SKM-1 (cell line): Measurements from ENCODE around the gene SKP1.

Experiments used
- DNase-seq: peaks from one replicate; lab custom pipeline; 2025; ENCODE audit not compliant: unreplicated experiment; lab: John Stamatoyannopoulos, UW

SKP1 gene

DNA sequence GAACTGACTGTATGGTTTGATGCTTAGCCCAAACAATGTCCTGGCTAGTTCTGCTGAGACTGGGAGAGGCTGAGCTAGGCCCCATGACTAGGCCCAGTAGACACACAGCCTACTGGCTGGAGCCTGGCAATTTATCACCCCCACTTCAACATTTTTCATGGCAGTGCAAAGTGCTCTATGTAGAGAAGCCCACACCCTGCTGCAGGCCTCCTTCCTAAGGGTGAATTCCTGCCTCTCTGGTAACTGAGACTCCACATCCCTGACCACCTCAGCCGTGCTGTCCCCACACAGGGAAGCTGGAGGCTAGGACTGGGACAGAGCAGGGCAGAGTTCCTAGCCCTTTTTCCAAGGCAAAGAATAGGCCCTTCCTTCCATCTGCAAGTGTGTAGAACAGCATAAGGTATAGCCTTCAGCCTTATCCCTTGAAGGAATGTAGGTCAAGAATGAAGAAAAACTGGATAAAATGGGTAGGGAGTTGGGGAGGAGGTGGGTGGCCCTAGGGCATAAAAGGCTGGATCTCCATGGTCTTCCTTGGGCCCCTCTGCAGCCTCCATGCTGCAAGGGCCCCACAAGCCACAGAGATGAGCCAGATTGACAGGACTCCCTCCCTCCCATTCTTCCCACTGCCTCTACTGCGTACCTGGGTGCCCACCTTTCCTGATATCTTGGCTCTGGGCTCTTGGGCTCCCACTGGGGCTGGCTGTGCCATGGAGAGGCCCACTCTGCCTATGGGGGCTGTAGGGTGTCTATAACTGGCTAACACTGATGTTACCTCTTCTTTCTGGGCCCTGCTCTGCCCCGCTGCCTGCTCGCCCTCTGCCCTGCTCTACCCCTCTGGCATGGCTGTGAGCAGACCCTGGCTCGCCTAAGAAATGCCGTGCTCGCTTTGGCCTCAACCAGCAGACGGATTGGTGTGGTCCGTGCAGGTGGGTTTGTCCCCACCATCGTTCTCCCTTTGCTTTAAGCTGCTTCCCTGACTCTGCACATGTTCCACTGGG is 32.5 kb downstream of the SKP1 start:
- DNase-seq = no peak

DNA sequence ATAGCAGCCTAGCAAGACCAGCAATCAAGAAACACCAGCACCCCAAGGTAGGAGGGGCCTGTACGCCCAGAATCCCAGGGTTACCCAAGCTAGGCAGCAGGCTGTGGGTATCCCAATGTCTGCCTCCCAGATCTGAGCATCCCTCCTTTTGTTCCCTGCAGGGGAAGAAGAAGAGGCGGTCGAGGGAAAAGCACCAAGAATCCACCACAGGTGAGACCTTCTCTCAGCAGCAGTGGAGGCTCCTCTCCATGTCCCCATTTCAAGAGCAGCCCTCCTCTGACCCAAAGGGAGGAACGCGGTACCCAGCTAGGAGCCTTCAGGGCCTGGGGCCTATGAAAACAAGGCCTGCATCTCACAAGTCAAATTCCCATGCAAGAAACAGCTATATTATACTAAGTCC is 33.3 kb downstream of the SKP1 start:
- no peak for DNase-seq

DNA sequence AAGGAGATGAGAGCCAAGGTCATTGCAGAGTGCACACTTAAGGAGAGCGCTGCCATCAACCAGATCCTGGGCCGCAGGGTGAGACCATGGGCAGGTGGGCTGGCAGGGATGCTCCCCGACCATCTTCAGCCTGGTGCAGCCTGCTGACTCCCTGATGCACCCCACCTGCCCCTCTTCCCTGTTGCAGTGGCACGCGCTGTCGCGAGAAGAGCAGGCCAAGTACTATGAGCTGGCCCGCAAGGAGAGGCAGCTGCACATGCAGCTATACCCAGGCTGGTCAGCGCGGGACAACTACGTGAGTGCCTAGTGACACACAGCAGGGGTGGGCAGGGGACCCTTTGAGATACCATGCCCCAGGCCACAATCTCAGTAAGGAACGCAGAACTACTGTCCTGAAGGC is 33.9 kb downstream of the SKP1 start:
- no peak for DNase-seq

DNA sequence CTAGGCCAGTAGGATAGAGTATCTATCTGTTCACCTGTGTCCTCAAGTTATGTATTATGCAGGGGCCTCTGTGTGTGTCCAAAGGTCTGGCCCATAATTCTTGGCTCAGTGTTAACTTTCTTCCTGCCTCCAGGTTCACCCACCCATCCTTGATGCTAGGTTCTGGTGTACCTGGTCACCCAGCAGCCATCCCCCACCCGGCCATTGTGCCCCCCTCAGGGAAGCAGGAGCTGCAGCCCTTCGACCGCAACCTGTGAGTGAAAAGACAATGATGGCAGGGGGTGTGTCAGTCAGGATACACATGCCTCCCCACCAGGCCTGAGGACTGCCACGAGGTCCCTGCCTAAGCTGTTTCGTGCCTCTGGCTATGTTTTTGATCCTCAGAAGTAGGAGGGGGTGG is 34.7 kb downstream of the SKP1 start:
- DNase-seq = no peak

DNA sequence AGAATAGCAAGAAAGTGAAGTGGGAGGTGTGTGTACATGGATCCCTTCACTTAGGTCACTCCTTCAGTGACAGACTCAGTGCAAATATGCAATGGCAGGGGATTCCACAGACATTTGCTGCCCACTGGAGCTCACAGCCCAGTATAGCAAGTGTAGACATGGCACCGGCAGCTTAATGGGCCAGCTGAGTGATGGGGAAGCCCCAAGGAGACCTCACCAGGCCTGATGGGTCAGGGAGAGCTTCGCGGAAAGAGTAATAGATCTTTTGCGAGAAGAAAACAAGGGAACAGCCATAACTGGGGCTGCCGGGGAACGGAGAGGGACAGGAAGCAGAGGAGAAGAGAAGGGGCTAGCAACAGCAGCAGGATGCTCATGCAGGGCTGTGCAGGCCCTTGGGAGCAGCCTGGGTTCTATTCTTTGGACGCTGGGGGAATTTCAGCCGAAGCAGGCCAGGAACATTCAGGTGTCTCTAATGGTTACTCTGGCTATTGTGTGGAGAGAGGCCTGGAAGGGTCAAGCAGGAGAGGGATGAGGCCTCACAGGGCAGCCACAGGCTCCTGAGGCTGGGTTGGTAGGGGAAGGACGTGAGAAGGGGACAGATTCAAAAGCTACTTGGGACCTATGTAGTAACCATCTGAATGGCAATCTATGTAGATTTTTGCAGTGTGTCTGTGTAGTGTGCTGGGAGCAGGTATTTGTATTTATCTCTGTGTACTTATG is 35.3 kb downstream of the SKP1 start:
- DNase-seq = no peak

DNA sequence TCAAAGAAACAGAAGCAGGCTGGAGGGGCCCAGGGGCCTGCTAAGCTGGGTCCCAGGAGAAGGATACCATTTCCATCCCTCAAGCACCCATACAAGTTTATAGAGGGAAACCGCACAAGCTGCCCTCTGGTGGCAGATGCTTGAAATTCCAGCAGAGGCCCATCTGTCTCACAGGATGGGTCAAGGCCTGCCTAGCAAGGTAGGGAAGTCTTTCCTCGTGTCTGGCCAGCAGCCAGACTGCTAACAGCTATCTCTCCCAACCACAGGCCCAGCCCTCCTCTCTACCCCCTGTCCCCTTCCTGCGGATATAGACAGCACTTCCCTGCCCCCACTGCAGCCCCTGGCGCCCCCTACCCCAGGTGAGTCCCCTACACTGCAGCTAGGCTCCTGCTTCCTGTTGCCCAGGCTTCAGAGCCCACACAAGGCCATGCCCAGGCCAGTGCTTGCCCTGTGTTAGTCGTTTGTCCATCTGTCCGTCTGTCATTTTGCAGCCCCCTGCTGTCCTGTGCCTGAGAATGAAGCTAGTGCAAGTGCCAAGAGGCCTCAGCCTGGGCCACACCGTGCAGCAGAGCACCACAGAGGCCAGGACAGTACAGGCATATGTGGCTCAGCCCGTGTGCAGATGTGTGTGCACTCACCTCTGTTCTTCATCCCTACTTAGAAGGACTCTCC is 36.1 kb downstream of the SKP1 start:
- DNase-seq = peak; percentile 77

DNA sequence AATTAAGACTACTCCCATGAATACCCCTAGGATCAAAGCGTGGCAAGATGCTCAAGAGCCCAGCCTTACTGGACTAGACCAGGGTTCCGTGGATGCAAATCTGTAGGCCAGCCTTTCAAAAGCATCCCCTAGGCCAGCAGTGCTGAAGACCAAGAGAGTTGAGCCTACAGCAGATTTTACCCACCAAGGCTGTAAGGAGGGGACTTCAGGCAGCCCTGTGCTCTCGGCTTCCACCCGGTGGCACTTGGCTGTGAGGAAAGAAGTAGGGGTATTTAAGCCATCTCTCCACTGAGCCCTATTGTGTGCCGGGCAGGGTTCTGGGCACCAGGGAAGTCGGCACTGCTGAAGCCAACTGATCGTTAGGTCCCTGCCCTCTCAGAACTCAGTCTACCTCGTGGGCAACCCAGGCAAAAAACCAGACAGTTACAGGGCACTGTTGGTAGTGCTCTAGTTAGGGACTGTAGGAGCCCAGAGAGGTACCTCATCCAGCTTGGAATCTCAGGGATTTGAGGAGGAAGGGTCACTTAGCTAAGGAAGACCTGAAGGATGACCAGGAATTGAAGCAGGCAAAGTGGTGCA is 36.8 kb downstream of the SKP1 start:
- DNase-seq = no peak

DNA sequence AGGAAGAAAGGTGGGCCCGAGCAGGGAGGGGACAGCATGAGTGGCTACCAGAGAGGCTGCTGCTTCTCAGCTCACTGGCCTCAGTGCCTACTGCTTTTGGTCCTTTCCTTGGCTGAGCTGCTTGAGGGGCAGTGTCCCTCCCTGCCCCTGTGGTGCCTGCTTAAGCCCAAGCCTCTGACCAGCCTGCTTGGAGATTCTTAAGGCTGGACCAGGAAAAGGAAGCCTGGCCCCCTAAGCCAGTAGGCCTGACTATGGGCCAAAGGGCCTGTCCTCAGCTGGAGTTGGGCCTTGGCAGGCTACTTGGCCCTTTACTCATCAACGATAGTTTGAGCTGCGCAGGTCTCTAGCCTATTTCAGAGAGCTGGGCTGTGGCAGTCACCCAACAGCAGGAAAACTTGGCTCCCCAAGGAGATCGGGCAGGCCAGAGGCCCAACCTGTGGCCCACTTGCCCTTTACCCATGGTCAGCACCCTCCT is 37.3 kb downstream of the SKP1 start:
- no peak for DNase-seq

DNA sequence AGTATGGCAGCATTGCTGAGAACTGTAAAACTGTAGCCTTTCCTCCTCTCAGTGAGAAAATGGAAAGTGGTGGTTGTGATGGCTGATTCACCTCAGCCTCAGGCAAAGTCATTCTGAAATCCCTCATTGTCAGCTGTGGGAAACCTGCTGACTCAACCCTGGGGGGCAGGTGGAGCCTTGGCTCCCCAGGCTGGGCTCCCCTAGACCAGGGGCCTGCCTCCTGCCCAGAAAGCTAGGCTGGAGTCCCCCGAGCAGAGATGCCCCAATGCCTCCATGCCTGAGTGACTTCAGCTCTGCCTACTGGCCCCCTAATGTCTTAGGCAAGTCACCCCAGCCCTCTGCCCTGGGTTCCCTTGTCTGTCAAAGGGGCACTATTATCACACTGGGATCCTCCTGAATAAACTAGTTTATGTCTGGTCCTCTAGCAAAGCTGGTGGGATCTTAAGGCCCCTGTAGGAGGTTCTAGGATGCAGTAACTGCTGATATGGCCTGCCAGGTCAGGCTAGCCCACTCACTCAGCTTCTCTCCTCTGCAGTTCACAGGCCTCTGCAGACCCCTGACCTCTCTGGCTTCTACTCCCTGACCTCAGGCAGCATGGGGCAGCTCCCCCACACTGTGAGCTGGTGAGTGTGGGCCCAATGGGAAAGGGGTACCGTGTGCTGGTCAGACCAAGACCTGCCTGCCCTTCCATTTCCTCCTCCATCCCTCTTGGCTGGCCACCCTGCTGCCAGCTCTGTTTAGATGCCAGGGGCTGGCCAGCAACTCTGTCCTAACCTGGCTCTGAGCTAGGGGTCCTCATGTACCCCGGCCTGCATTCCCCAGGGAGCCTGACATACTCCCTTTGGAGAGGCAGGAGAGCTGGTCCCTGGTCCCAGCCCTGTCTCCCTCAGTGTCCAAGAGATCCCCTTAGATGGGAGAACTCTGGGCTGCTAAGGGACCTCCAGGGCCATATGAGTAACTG is 38.1 kb downstream of the SKP1 start:
- DNase-seq = no peak

DNA sequence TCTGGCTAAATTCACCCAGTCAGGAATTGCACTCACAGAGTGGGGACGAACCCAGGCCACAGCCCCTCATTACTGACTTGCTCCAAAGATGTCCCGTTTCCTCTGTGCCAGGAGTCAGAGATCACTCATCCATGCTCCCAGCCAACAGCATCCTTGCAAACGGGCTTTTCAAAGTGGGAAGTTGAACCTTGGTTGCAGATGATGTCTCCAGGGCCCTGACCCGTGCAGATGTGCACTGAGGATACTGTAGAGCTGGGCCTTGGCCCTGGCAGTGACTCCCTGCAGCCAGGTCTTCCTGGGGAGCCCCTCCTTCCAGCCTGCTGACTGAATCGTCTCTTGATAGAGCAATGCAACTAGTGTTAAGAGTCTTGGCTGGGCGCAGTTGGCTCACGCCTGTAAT is 40.0 kb downstream of the SKP1 start:
- DNase-seq = no peak

DNA sequence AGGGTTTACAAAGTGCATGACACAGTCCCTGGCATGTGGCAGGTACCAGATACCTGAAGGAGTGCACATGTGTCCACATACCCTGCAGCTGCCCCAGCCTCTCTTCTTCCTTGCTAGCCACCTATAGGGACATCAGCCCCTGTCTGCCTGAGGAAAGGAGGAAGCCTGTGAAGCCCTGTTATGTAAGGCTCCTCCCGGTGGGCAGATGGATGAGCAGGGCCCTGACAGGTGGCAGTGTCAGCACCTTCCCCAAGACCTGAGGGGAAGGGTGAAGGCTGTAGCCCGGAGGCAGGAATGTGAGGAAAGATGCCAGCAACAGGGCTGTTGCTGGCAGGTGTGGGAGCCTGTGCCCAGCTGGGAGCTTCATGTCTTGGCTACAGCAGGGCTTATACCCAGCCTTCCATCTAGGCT is 40.5 kb downstream of the SKP1 start:
- no peak for DNase-seq

DNA sequence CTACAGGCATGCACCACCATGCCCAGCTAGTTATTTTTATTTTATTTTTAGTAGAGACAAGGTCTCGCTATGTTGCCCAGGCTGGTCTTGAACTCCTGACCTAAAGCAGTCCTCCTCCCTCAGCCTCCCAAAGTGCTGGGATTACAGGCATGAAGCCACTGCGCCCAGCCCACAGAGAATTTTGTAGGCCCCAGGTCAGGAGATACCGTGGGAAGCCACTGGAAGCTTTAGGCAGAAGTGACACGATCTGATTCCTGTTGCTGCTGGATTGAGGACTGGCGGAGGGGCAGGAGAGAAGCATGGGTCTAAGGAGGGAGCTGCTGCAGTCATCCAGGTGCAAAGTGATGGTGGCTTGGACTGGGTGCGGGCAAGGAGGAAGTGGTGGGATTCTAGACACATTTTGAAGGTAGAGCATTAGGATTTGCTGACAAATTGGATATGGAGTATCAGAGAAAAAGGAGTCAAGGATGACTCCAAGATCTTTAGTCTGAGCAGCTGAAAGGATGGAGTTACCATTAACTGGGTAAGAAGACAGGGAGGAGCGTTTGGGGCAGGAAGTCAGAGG is 41.6 kb downstream of the SKP1 start:
- DNase-seq = no peak

DNA sequence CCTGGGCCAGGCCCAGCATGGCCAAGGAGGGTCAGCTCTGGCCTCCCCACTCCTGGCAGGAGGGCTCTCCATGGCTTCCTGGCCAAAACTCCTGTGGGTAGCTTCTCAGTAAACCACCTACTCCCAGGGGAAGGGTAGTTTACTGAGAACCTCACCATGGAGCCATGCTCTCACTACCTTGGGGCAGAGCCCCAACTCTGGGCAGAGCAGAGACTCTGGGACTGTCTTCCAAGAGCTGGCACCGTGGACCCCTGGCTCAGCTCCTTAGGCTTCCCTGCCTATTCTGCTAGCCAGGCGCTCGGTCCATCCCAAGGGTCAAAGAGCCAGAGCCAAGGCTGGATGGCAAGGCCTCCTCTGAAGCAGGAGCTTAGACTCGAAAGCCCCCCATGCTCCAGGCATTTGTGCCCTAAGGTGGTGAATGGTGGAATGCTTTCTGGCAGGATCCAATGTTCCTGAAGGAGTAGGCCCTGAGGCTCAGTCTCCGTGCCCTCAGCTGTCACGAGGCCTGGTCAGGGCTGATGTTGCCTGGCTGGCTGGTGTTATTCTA is 42.7 kb downstream of the SKP1 start:
- DNase-seq = no peak

DNA sequence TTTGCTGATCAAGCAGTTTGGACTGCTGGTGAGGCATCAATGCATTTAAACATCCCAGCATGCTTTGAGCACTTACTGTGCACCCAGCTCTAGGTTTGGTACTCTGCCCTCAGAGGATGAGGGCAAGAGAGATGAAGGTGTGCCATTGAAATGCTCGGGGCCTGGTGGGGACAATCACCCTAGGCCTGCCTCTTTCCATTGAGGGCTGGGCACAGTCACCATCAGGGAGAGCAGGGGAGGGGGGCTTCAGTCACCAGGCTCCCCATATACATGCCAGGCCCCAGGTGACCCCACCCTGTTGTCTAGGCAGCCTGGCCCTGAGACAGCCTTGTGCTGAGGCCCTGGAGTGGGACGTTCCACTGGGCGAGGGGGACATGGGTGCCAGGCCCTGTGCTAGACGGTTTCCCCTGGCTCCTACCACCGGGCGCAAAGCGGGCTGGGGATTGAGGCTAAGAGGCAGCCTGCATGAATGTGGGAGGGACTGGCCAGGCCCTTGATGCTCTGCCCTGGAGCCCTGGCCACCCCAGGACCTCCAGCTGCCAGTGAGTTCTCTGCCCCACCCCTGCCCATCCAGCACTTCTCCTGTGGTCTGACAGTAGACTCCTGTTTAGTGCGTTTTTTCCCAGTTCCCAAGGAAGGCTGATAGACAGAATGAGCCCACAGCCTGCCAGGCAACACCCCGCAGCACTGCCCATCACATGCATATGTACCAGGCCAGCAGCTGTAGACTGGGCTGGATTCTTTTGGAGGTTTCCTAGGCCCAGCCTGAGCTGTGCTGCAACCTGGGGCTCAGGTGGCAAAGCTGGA is 43.4 kb downstream of the SKP1 start:
- no peak for DNase-seq

DNA sequence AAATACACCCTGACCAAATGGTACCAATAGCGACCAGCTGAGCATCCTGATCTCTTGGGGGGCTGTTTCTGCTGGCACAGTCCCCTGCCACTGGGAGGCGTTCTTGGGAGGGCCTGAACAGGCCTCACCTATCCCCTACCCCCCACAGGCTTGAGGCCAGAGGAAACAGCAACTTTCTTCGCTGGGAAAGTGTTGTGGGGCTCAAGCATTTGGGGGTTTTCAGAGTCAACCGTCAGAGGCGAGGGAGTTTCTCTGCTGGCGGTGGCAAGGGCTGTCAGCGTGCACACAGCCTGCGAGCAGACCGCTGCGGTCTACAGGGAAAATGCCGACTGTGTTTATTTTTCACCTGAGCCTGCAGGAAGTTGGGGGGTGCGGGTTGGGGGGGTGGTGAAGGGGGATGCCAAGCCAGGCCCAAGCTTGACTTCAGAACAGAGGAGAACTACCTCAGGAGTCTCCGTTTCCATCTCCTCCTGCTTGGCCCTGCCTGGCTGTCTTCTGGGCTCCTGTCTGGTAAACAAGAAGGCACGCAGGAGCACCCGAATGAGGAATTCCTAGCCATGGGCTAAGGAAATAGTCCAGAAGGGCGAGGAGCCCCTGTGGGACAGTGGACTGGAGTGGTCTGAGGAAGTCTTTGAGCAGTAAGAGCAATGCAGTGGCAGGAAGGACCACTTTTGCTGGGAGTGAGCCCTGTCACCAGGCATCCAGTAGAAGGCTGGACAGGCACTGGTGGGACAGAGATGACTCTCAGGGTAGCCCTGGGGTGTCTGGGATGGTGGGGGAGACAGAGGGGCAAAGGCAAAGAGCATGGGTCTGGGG is 44.2 kb downstream of the SKP1 start:
- no peak for DNase-seq

DNA sequence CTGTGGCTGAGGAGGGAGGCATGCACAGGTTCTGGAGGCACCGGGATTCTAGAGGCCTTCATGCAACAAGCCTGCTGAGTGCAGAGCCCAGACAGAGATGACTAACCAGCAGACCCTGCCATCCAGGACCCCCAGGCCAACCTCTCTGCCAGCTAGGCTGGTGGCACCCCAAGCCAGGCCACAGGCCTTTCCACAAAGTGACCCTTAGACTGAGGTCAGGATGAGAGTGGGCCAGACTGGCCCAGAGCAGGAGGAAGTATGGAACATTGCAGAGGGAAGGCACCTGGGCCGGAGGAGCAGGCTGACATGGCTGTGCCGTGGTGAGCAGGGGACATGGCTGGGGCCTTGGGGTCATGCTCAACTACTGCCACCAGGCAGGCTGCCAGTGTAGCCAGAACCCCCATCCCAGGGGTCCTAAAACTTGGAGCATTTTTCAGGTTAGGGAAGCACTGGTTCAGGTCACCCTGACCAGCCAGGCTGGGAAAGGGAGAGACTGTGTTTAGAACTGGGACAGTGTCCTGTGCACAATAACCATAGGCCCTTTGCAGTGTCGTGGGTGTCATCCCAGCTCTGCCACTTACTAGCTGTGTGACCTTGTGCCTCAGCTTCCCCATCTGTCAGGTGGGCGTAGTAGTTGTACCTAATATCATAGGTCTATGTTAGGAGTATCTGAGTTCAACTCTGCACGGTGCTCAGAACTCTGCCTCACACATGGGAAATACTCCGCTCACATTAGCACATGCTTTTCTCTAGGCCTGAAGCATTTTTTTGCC is 45.0 kb downstream of the SKP1 start:
- no peak for DNase-seq

DNA sequence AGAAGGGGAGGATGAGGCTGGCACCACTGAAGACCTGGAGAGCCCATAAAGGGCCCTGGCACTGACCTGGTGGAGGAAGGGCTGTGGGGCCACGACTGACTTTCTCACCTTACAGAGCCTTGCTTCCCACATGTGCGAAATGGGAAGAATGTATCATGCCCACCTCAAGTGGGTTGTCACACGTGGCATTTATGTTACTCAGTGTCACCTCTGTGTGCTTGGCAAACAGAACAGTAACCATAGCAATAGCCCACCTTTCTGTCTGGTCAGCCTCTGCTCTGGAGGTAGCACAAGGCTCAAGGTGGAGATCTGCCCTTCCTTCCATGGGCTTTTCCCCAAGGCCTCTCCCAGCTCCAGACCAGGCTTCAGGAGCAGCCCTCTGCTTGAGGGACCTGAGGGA is 45.6 kb downstream of the SKP1 start:
- DNase-seq = no peak
